BE2C (cell line): Measurements from ENCODE around the gene TOR1B.

Experiments used
- DNase-seq: peaks from one replicate; pipeline ENCODE4 v3.0.0-alpha.2; 2020
- H3K27me3 ChIP-seq: fragments of 250-450 bp; sonication (Bioruptor Pico); 2 replicates; pipeline ENCODE4 v1.5.1; 2020; ENCODE audit warnings: mild to moderate bottlenecking
- H3K36me3 ChIP-seq: fragments of 250-450 bp; sonication (Bioruptor Pico); 2 replicates; pipeline ENCODE4 v1.5.1; 2020; ENCODE audit warnings: mild to moderate bottlenecking
- H3K4me1 ChIP-seq: fragments of 250-450 bp; sonication (Bioruptor Pico); 2 replicates; pipeline ENCODE4 v1.5.1; 2020
- H3K4me3 ChIP-seq: 2 replicates; pipeline ENCODE4 v1.5.1; 2011; ENCODE audit warnings: low read depth, low read length
- H3K9me3 ChIP-seq: fragments of 250-450 bp; sonication (Bioruptor Pico); 2 replicates; pipeline ENCODE4 v1.5.1; 2020
- TF ChIP-seq, protein P1 (sequence below): IDR thresholded peaks from 2 replicates; pipeline ENCODE4 v1.5.1; 2012; ENCODE audit warnings: mild to moderate bottlenecking, low read depth, low read length

Gene TOR1B

GRCh38 chr9:129839324-129840023 is 36.5 kb downstream of the TOR1B start:
- no peaks in the 10 kb centered on the region for H3K9me3 ChIP-seq
- no peak overlapping the region for H3K4me3 ChIP-seq
- DNase-seq = peak; percentile 38
- H3K4me1 ChIP-seq = peaks cover 27% of the 10 kb centered on the region
- H3K27me3 ChIP-seq = no peaks in the 10 kb centered on the region
- TF ChIP-seq, protein P1, sequence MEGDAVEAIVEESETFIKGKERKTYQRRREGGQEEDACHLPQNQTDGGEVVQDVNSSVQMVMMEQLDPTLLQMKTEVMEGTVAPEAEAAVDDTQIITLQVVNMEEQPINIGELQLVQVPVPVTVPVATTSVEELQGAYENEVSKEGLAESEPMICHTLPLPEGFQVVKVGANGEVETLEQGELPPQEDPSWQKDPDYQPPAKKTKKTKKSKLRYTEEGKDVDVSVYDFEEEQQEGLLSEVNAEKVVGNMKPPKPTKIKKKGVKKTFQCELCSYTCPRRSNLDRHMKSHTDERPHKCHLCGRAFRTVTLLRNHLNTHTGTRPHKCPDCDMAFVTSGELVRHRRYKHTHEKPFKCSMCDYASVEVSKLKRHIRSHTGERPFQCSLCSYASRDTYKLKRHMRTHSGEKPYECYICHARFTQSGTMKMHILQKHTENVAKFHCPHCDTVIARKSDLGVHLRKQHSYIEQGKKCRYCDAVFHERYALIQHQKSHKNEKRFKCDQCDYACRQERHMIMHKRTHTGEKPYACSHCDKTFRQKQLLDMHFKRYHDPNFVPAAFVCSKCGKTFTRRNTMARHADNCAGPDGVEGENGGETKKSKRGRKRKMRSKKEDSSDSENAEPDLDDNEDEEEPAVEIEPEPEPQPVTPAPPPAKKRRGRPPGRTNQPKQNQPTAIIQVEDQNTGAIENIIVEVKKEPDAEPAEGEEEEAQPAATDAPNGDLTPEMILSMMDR = no peak
- H3K36me3 ChIP-seq = no peaks in the 10 kb centered on the region

- TF ChIP-seq, protein P1 = no peak
- Histone ChIP-seq H3K4me1 (peaks cover 29% of the 10 kb centered on the region), H3K4me3 (no peak overlapping the region), H3K27me3 (no peaks in the 10 kb centered on the region), H3K36me3 (no peaks in the 10 kb centered on the region), H3K9me3 (no peaks in the 10 kb centered on the region)
- DNase-seq = no peak
Measured at GRCh38 chr9:129840034-129840433, 37.0 kb downstream of the TOR1B start.

DNA sequence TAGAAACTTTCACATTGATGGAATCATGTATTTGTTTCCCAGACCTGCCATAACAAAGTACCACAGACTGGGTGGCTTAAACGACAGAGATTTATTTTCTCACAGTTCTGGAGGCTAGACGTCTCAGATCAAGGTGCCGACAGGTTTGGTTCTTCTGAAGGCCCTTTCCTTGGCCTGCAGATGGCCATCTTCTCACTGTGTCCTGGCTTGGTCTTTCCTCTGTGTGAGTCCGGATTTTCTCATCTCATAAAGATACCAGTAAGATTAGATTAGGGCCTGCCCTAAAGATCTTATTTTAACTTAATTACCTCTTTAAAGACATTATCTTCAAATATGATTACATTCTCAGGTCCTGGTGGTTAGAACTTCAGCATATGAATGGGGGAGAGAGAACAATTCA is 38.1 kb downstream of the TOR1B start:
- no peak overlapping the region for H3K4me3 ChIP-seq
- no peaks in the 10 kb centered on the region for H3K27me3 ChIP-seq
- H3K4me1 ChIP-seq = peaks cover 37% of the 10 kb centered on the region
- TF ChIP-seq, protein P1 = peak; percentile 19
- no peak for DNase-seq
- no peaks in the 10 kb centered on the region for H3K9me3 ChIP-seq
- no peaks in the 10 kb centered on the region for H3K36me3 ChIP-seq

DNA sequence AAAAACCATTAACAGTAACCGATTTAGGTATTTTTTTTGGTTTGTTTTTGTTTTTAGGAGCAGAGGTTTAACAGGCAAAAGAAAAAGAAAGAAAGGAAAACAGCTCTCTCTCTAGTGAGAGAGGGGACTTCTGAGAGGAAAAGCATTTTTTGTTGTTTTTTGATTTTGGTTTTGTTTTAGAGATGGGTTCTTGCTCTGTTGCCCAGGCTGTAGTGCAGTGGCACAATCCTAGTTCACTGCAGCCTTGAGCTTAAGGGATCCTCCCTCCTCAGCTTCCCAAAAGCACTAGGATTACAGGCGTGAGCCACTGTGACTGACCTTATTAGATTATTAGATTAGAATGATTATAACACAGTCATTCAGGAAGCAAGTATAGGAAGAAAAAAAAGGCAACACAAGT is 42.4 kb downstream of the TOR1B start:
- DNase-seq = no peak

DNA sequence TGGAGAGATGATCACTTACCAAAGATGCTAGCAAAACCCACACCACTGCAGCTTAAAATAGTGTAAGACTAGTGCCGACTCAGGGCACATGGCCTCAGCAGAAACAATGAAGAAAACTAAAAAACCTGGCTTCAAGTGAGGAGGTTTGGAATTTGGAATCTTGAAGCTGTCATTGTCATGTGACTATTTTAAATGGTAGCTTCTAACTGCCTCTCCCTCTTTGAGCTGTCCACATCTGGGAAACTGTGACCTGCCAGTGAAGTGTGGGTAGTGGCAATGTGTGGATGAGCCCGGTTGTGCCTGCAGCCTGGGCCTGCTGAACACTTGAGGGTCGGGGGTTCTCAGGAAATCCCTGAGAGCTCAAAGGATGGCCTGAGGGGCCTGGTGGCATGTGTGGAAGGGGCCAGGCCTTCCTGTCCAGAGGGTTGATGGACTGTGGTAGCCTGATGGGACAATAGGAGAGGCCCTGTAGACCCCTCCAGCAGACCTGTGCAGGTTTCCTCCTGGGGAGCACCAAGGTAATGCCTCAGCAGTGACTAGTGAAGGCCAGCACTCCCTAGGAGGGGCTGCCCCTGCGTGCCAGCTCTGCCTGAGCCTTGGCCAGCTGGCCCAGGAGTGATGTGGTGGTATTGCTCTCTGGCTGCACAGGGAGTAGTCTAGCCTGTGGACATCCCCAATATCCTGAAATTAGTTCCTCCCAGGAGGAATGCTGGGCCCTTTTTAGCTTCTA is 45.9 kb downstream of the TOR1B start:
- Histone ChIP-seq H3K9me3 (no peaks in the 10 kb centered on the region), H3K36me3 (peaks cover 15% of the 10 kb centered on the region)

More for the DNA sequence above, 42.4 kb downstream of the TOR1B start:
- Histone ChIP-seq H3K4me1 (peaks cover 26% of the 10 kb centered on the region), H3K9me3 (no peaks in the 10 kb centered on the region), H3K27me3 (no peaks in the 10 kb centered on the region), H3K36me3 (peaks cover 4% of the 10 kb centered on the region), H3K4me3 (no peak overlapping the region)
- TF ChIP-seq, protein P1 = no peak

More for the DNA sequence above, 45.9 kb downstream of the TOR1B start:
- peaks cover 15% of the 10 kb centered on the region for H3K4me1 ChIP-seq
- H3K4me3 ChIP-seq = no peak overlapping the region
- TF ChIP-seq, protein P1 = no peak
- no peak for DNase-seq
- no peaks in the 10 kb centered on the region for H3K27me3 ChIP-seq
